Liver (tissue), 9 donors: ENCODE results near the gene IFI16. TPM values are rescaled to one million over a fixed set of nuclear protein-coding genes. Genes with fewer than 3 reads are reported as not detected.

Experiments
- DNase-seq: peaks from one replicate; pipeline ENCODE4 v3.0.0-alpha.2; 2017; ENCODE audit warnings: low spot score
- H3K27ac ChIP-seq, 2 donors: one replicate each; pipeline ENCODE4 v1.7.0; 2013; ENCODE audit warnings: inconsistent platforms in 2 of 2, low read length in 2 of 2, control low read depth in 1 of 2, low read depth in 1 of 2, mild to moderate bottlenecking in 1 of 2
- H3K27me3 ChIP-seq, 4 donors: one replicate each; pipeline versions ENCODE4 v1.6.1 to v1.7.0; 2013; ENCODE audit warnings: low read length in 3 of 4, inconsistent platforms in 1 of 4, mild to moderate bottlenecking in 1 of 4, moderate library complexity in 1 of 4; ENCODE audit not compliant: control insufficient read depth in 4 of 4, insufficient read depth in 4 of 4
- H3K36me3 ChIP-seq, 4 donors: one replicate each; pipeline versions ENCODE4 v1.6.1 to v1.7.0; 2013; ENCODE audit warnings: low read length in 3 of 4, mild to moderate bottlenecking in 3 of 4, low read depth in 1 of 4, moderate library complexity in 1 of 4; ENCODE audit not compliant: control insufficient read depth in 4 of 4, insufficient read depth in 3 of 4
- H3K4me1 ChIP-seq, 4 donors: one replicate each; pipeline versions ENCODE4 v1.6.1 to v1.7.0; 2013; ENCODE audit warnings: low read length in 3 of 4, mild to moderate bottlenecking in 3 of 4, moderate library complexity in 1 of 4; ENCODE audit not compliant: control insufficient read depth in 4 of 4, insufficient read depth in 4 of 4
- H3K4me3 ChIP-seq, 3 donors: one replicate each; pipeline versions ENCODE4 v1.6.1 to v1.7.0; 2013; ENCODE audit warnings: low read length in 3 of 3, control low read depth in 1 of 3, low read depth in 1 of 3, mild to moderate bottlenecking in 1 of 3
- H3K9ac ChIP-seq, 2 donors: one replicate each; pipeline ENCODE4 v1.7.0; 2013; ENCODE audit warnings: low read length in 2 of 2, mild to moderate bottlenecking in 2 of 2, moderate library complexity in 2 of 2, control low read depth in 1 of 2, low read depth in 1 of 2
- H3K9me3 ChIP-seq, 4 donors: one replicate each; pipeline versions ENCODE4 v1.6.1 to v1.7.0; 2013; ENCODE audit warnings: low read length in 3 of 4; ENCODE audit not compliant: control insufficient read depth in 4 of 4
- EGR1 ChIP-seq, 2 donors: IDR thresholded peaks; 2 replicates each; pipeline ENCODE4 v1.6.1; 2016 to 2018; ENCODE audit warnings: antibody characterized with exemption in 2 of 2, low read depth in 2 of 2
- FOXA2 ChIP-seq: IDR thresholded peaks from 2 replicates; pipeline ENCODE4 v1.6.1; 2016; ENCODE audit warnings: antibody characterized with exemption
- GABPA ChIP-seq, 2 donors: IDR thresholded peaks in 1 of 2; conservative IDR thresholded peaks in 1 of 2; 2 replicates each; pipeline ENCODE4 v1.6.1; 2016; ENCODE audit warnings: antibody characterized with exemption in 2 of 2, mild to moderate bottlenecking in 1 of 2, moderate library complexity in 1 of 2
- HNF4A ChIP-seq, 2 donors: conservative IDR thresholded peaks; 2 replicates each; pipeline ENCODE4 v1.6.1; 2016; ENCODE audit warnings: antibody characterized with exemption in 2 of 2, mild to moderate bottlenecking in 2 of 2
- RAD21 ChIP-seq, 2 donors: IDR thresholded peaks; 2 replicates each; pipeline ENCODE4 v1.6.1; 2016; ENCODE audit warnings: antibody characterized with exemption in 2 of 2, mild to moderate bottlenecking in 2 of 2
- RXRA ChIP-seq, 2 donors: IDR thresholded peaks; 2 replicates each; pipeline ENCODE4 v1.6.1; 2017 to 2018; ENCODE audit warnings: antibody characterized with exemption in 2 of 2, mild to moderate bottlenecking in 1 of 2
- TAF1 ChIP-seq: conservative IDR thresholded peaks from 2 replicates; pipeline ENCODE4 v1.6.1; 2016; ENCODE audit warnings: antibody characterized with exemption, mild to moderate bottlenecking
- WGBS: extraction: QIAGEN DNeasy Blood & Tissue Kit; methylation state at CpG from one replicate; pipeline ENCODE4 v1.1.7; 2013; 5-methylcytosine and 5-hydroxymethylcytosine counted together
- polyA plus RNA-seq, 2 donors: library from polyadenylated mRNA; stranded (reverse) in 1 of 2; unstranded in 1 of 2; fragments of 200-250 nt in 1 of 2; fragments of >200 nt in 1 of 2; fragmentation: Nextera tagmentation in 1 of 2; extraction: Ambion mirVana in 1 of 2; gene quantifications; one replicate each; pipeline versions ENCODE4 v1.2.1 to v1.2.3, GENCODE V29; 2013 to 2015
- total RNA-seq, 2 donors: library from RNA; depleted of rRNA; stranded (reverse); fragments of >200 nt; gene quantifications; one replicate each; pipeline ENCODE4 v1.2.3, GENCODE V29; 2014
- TF ChIP-seq, protein P1 (sequence below): IDR thresholded peaks from 2 replicates; pipeline ENCODE4 v1.6.1; 2016; ENCODE audit warnings: antibody characterized with exemption
- TF ChIP-seq, protein P2 (sequence below): IDR thresholded peaks from 2 replicates; pipeline ENCODE4 v1.6.1; 2016; ENCODE audit warnings: antibody characterized with exemption
- TF ChIP-seq, protein P3 (sequence below): IDR thresholded peaks from 2 replicates; pipeline ENCODE4 v1.6.1; 2016; ENCODE audit warnings: antibody characterized with exemption, mild to moderate bottlenecking
- TF ChIP-seq, protein P4 (sequence below): fragments of 150-350 bp; IDR thresholded peaks from 2 replicates; pipeline ENCODE4 v1.5.1; 2017; ENCODE audit warnings: improper control_type of control experiment, low read depth, low read length; ENCODE audit not compliant: missing input control
- donor health status: healthy.
- donor health status: healthy.
- donor health status: healthy.
- donor health status: healthy.
- donor health status: healthy.

Gene IFI16
- total and polyA plus RNA-seq, 4 donors, result 7.9 to 10.3 (median 9.0) TPM

DNA sequence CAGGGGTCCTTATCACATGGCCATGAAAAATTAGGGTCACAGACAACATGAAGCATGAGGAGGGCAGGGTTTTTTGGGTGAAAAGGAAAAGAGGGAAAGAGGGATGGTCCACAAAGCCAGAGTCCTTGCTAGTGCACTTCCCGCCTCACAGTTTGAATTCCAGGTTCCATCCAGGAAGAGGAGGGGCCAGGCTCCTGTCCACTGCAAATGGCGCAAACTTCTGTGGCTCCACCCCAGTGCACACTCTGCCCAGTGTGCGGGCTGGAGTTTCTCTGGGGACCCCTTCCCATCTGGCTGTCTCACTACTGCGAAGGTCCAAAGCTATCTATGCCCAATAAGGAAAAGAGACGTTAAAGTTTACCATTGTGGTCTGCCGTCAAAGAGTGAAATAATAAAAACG, 49.0 kb downstream of the IFI16 start:
- no peak overlapping the region for H3K27ac ChIP-seq
- no peaks in the 10 kb centered on the region for H3K27me3 ChIP-seq
- H3K4me3 ChIP-seq, result no peak overlapping the region
- H3K4me1 ChIP-seq, result no peaks in the 10 kb centered on the region
- no peak for TF ChIP-seq GABPA (IDR thresholded peaks at IDR 0.05 in 1 of 2, conservative IDR thresholded peaks at IDR 0.05 in 1 of 2)
- no peak for TF ChIP-seq FOXA2
- TF ChIP-seq, protein P1, sequence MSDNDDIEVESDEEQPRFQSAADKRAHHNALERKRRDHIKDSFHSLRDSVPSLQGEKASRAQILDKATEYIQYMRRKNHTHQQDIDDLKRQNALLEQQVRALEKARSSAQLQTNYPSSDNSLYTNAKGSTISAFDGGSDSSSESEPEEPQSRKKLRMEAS, result no peak
- TF ChIP-seq, protein P2, sequence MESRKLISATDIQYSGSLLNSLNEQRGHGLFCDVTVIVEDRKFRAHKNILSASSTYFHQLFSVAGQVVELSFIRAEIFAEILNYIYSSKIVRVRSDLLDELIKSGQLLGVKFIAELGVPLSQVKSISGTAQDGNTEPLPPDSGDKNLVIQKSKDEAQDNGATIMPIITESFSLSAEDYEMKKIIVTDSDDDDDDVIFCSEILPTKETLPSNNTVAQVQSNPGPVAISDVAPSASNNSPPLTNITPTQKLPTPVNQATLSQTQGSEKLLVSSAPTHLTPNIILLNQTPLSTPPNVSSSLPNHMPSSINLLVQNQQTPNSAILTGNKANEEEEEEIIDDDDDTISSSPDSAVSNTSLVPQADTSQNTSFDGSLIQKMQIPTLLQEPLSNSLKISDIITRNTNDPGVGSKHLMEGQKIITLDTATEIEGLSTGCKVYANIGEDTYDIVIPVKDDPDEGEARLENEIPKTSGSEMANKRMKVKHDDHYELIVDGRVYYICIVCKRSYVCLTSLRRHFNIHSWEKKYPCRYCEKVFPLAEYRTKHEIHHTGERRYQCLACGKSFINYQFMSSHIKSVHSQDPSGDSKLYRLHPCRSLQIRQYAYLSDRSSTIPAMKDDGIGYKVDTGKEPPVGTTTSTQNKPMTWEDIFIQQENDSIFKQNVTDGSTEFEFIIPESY, result no peak
- TF ChIP-seq, protein P3, sequence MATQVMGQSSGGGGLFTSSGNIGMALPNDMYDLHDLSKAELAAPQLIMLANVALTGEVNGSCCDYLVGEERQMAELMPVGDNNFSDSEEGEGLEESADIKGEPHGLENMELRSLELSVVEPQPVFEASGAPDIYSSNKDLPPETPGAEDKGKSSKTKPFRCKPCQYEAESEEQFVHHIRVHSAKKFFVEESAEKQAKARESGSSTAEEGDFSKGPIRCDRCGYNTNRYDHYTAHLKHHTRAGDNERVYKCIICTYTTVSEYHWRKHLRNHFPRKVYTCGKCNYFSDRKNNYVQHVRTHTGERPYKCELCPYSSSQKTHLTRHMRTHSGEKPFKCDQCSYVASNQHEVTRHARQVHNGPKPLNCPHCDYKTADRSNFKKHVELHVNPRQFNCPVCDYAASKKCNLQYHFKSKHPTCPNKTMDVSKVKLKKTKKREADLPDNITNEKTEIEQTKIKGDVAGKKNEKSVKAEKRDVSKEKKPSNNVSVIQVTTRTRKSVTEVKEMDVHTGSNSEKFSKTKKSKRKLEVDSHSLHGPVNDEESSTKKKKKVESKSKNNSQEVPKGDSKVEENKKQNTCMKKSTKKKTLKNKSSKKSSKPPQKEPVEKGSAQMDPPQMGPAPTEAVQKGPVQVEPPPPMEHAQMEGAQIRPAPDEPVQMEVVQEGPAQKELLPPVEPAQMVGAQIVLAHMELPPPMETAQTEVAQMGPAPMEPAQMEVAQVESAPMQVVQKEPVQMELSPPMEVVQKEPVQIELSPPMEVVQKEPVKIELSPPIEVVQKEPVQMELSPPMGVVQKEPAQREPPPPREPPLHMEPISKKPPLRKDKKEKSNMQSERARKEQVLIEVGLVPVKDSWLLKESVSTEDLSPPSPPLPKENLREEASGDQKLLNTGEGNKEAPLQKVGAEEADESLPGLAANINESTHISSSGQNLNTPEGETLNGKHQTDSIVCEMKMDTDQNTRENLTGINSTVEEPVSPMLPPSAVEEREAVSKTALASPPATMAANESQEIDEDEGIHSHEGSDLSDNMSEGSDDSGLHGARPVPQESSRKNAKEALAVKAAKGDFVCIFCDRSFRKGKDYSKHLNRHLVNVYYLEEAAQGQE, result no peak
- no peak for TF ChIP-seq EGR1 (IDR thresholded peaks at IDR 0.05; ENCODE audit: low read depth in 2 of 2)
- no peak for TF ChIP-seq HNF4A (conservative IDR thresholded peaks at IDR 0.05)
- TF ChIP-seq, protein P4, sequence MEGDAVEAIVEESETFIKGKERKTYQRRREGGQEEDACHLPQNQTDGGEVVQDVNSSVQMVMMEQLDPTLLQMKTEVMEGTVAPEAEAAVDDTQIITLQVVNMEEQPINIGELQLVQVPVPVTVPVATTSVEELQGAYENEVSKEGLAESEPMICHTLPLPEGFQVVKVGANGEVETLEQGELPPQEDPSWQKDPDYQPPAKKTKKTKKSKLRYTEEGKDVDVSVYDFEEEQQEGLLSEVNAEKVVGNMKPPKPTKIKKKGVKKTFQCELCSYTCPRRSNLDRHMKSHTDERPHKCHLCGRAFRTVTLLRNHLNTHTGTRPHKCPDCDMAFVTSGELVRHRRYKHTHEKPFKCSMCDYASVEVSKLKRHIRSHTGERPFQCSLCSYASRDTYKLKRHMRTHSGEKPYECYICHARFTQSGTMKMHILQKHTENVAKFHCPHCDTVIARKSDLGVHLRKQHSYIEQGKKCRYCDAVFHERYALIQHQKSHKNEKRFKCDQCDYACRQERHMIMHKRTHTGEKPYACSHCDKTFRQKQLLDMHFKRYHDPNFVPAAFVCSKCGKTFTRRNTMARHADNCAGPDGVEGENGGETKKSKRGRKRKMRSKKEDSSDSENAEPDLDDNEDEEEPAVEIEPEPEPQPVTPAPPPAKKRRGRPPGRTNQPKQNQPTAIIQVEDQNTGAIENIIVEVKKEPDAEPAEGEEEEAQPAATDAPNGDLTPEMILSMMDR, result no peak
- TF ChIP-seq RXRA (IDR thresholded peaks at IDR 0.05), result no peak
- no peak for TF ChIP-seq RAD21 (IDR thresholded peaks at IDR 0.05)
- 89% methylated on average over 7 of the region's 7 CpGs for WGBS
- H3K9ac ChIP-seq, result no peak overlapping the region
- no peaks in the 10 kb centered on the region for H3K9me3 ChIP-seq
- H3K36me3 ChIP-seq, result peaks cover 0 to 4% (median 3%) of the 10 kb centered on the region in 4 donors
- no peak for DNase-seq

DNA sequence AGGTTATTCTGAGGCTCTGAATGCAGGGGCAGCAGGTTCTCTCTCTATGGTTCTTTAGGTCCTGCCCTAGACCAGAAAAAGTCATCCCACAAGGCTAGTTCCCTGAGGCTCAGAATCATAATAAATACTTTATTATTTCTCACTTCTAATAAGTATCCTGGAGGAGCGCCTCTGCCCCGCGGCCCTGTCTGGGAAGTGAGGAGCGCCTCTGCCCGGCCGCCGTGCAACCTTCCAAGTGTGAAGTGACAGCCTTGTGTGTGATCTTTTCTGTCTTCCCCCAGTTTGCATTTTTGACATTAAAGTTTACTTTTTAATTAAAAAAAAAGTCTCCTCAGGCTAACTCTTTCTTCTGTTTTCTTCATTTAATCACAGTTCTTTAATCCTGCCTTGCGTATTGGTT, 55.4 kb downstream of the IFI16 start:
- Histone ChIP-seq H3K9me3 (no peaks in the 10 kb centered on the region), H3K27ac (no peak overlapping the region), H3K4me1 (no peaks in the 10 kb centered on the region), H3K9ac (no peak overlapping the region), H3K4me3 (no peak overlapping the region), H3K27me3 (no peaks in the 10 kb centered on the region), H3K36me3 (no peaks in the 10 kb centered on the region)
- no peak for DNase-seq
- no peak for TF ChIP-seq RAD21 (IDR thresholded peaks at IDR 0.05)
- TF ChIP-seq RXRA (IDR thresholded peaks at IDR 0.05), result no peak
- TF ChIP-seq, protein P4, result no peak
- TF ChIP-seq, protein P1, result no peak
- no peak for TF ChIP-seq TAF1
- WGBS, result 96% methylated on average over 8 of the region's 8 CpGs
